ENCODE data around the gene POTEH.
"Not testable (repeated sequence)": the region's sequence is repeated elsewhere in the genome, so short reads cannot be mapped to it uniquely, and the experiment has no call there.

GRCh38 chr22:15761151-15761777 is 71.4 kb downstream of the POTEH start:
- not testable (repeated sequence) for TF ChIP-seq CTCF (IDR thresholded peaks at IDR 0.05); ZFX (IDR thresholded peaks at IDR 0.05; ENCODE audit: borderline replicate concordance)
